SH-SY5Y (cell line): ENCODE measurements around the gene AKR1C4.

ENCODE experiments used
- GATA2 ChIP-seq: IDR thresholded peaks from 2 replicates; pipeline ENCODE4 v1.6.1; 2011; ENCODE audit warnings: mild to moderate bottlenecking, low read depth, low read length
- GATA3 ChIP-seq: IDR thresholded peaks from 2 replicates; pipeline ENCODE4 v1.6.1; 2011; ENCODE audit warnings: low read depth, mild to moderate bottlenecking, low read length, moderate library complexity

The AKR1C4 gene

DNA sequence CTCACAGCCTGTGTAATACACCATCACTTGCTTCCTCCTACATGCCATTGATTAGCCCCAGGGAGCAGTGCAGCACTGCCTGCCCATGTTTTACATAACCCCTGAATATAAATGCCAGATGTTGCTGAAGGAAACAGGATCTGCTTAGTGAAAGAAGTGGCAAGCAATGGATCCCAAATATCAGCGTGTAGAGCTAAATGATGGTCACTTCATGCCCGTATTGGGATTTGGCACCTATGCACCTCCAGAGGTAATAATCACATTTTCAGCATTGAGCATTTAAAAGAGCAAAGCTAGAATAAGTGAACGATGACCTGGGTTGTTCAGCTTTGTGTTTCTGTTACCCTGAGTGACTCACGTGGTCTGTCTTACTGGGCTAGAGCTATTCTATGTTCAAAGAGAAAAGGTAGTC, at the start of gene AKR1C4:
Gene AKR1C4, plus strand, starts transcription at position 136 of the 412 bp plus-strand sequence. Its CDS starts 31 bp downstream, at position 167.
- TF ChIP-seq GATA3 (no peak), GATA2 (no peak)

DNA sequence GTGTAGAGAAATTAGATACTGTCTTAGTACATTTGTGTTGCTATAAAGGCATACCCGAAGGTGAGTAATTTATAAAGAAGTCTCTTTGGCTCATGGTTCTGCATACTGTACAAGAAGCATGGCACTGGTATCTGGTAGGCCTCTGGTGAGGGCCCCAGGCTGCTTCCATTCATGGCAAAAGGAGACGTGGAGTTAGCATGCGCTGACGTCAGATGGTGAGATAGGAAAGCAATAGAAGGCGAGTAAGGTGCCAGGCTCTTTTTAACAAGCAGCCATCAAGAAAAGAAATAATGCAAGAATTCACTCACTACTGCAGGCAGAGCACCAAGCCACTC, 49.8 kb upstream of the AKR1C4 start:
- TF ChIP-seq GATA2 (no peak), GATA3 (no peak)

DNA sequence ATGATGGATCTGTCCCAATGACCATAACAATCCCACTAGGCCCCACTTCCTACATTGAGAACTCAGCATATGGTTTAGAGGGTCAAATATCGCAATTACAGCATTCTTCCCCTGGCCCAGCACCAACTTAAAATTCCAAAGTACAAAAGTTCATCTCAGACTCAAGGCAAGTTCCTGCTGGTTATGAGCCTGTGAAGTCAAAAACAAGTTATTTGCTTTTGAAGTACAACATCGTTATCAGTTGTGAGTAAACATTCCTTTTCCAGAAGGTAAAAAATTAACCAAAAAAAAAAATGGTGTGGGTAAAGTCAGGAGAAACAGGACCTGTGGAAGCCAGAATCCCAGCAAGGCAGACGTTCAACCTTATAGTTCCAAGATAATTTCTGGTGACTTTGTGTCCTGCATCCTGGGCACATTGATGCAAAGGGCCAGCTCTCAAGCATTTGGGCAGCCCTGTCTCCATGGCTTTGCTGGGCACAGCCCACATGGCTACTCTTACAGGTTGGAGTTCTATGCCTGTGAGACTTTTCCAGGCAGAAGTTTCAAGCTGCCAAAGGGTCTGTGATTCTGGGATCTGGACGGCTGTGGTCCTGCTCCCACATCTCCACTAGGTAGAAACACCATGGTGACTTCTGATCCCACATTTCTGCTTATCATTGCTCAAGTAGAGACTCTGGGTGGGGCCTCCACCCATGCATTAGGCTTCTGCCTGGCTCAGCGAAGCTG, 49.2 kb upstream of the AKR1C4 start:
- no peak for TF ChIP-seq GATA3
- TF ChIP-seq GATA2 = no peak

DNA sequence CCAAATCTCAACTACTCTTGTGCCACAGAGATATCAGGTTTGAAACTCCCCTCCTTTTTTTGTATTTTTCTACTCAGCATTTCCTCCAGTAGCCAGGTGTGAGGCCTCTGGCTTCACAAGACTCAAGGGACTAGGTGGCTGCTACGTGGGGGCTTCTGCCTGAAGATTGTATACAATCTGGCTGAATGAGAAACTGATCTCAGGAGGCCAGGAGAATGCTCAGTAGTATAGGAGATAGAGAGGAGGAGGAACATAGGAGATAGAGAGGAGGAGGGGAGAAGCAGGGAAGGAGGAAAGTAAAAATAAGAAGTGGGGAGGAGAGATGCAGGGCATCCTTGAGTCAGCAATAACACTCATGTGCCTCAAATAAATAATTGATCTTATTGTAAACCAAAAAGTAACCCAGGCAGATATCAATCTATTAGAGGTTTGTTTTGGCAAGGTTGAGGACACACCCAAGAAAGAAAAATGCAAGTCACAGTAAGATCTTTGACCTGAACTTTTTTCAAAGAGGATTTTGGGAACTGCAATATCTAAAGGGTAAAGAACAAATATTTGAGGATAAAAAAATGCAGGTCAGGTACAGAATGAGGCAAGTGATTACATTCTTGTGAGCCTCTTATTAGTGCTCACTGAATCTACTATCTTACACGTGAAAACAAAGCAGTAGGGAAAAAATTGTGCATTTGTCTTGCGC, 48.5 kb upstream of the AKR1C4 start:
- TF ChIP-seq GATA3 (no peak), GATA2 (no peak)

DNA sequence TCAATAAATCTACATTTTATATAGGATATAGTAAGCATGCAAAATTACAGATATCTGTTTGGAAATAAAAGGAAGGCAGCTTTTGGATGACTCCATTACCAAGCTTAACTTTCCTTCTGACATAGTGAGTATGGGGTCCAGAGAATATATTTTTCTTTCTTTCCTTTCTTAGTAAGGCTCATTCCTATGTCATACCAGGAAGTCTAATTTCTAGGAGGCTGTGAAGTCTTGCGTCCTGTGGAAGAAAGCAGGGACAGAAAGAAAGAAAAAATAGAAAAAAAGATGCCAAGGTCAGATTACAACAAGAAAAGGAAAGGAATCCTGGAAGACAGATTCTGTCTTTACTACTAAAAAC, 48.0 kb upstream of the AKR1C4 start:
- TF ChIP-seq GATA3 (no peak), GATA2 (no peak)

DNA sequence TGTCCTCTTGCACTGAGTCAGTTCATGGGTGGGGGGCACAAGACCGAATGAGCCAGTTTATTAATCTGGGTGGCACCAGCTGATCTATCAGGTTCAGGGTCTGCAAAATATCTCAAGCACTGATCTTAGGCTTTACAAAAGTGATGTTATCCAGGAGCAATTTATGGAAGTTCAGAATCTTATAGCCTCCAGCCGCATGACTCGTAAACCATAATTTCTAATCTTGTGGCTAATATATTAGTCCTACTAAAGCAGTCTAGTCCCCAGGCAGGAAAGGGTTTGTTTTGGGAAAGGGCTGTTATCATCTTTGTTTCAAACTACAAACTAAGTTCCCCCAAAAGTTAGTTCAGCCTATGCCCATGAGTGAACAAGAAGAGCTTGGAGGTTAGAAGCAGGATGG, 45.6 kb upstream of the AKR1C4 start:
- no peak for TF ChIP-seq GATA3
- TF ChIP-seq GATA2 = no peak

DNA sequence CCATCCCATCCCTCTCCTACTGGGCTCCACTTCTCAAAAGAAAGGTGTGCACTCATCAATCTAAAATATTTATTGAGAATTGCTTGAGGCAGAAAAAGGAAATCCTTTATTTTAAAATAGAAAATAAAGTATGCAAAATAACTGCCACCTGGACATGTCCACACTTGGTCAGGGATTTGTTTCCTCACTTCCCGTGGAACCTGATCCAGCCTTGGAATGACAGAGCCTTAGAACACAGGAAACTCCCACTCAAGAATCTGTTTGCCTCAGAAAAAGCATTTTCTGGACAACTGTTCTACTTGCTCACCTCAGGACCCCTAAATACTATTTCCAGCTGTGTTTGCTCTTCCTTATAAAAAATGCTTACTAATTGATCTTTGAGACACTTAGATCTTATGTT, 40.7 kb upstream of the AKR1C4 start:
- no peak for TF ChIP-seq GATA2
- no peak for TF ChIP-seq GATA3

DNA sequence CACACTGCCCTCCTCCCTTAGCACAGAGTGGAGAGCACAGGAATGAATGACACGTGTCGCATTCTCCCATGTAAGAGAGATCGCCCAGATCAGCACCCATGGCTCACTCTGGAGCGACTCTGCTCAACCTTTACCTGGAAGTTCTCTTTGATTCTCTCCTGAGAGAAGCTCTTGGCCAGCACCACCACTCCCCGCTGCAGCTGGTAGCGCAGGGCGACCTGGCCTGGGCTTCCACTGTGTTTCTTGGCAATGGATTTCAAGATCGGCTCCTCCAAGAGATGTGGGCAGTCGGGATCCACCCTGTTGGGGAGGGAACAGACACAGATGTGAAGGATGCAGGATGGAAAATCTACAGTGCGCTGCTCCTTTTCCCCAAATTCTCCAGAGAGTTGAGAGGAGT, 39.1 kb upstream of the AKR1C4 start:
- TF ChIP-seq GATA3 (no peak), GATA2 (no peak)

DNA sequence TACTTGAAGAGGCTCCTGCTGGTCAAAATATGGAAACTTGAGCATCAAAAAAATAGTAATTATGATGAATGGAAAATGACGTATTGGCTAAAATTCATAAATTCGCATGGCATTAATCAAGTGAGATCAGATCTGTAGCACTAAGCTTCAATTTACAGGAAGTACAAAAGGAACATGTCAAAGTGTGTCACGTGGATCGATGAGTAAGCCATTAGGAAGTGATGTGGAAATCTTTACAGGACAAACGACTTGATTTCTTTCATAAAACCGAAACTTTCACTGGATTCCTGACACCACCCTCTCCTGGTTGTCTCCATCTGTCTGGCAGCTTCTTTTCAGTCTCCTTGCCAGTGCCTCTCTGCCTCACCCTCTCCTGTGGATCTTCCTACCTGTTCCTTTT, 37.5 kb upstream of the AKR1C4 start:
- no peak for TF ChIP-seq GATA3
- no peak for TF ChIP-seq GATA2

DNA sequence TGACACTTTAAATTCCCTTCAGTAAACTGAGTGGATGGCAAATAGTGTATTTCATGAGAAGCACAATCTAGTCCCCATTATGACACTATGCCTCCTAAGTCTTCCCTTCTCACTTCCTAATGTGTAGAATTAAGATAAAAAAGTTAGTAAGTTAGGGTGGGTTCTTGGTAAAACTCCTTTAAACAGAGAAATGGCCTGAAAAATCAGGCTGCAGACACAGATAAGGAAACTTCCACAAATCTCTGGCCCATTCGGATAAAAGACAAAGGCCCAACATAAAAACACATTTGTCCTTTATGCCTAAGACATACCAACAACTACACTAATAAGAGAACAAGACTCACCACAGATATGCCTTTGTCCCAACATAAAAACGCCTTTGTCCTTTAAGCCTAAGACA, 33.1 kb upstream of the AKR1C4 start:
- TF ChIP-seq GATA3 = no peak
- TF ChIP-seq GATA2 = no peak

DNA sequence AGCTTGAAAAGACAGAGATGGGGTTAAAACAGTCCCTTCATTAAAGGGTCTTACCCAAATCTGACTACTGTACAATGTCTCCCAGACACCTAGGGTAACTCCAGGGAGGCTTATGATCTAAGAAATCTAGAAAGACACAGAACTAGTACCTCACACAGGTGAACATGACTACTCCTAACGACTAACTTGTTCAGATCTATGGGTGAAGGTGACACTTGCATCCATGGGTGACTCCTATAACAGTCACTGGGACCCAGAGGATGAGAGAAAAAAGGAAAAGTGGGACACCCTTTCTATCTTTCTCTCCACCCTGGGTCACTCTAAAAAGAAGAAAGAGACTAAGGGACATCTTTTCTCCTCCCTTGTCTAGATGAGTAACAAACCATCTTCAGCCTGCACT, 30.9 kb upstream of the AKR1C4 start:
- no peak for TF ChIP-seq GATA2
- TF ChIP-seq GATA3 = no peak

DNA sequence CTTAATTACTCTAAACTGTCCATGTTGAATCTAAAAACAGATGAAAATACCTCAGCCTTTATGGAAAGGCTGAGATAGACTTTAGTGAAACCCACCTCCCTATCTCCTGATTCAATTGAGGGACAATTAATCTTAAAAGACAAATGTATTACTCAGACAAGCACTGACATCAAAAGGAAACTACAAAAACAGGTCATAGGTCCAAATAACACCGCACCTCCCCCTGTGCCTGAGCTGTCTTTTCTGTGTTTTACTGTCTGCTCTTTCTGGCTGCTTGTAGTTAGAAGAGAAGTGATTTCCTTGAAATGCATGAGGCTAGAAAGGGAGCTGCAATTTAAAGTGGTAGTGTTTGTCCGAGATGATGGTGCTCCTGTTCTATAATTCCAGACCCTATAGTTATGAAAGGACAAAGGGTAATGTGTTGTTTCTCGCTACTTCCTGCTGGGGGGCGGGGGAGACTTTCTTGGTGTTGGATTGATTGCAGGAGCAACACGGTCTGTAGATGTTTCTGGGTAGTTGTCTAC, 27.7 kb upstream of the AKR1C4 start:
- TF ChIP-seq GATA3 (no peak), GATA2 (no peak)

DNA sequence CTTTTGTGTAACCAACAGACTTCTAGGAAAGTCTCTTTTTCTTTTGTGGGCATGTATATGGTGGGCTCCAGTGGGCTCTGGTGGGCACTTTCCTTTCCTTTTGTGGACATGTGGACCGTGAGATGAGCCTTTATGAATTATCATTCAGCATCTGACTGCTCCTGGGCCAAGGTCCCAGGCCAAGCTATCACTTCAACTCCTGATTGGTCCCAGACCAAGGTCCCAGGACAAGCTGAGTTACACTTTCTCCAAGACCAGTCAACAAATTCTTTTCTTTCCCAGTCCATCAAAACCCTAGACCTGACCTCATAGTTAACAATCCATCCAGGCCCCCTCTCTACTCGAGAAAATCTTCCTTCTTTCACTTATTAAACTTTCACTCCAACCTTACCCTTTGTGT, 12.7 kb upstream of the AKR1C4 start:
- no peak for TF ChIP-seq GATA3
- no peak for TF ChIP-seq GATA2

DNA sequence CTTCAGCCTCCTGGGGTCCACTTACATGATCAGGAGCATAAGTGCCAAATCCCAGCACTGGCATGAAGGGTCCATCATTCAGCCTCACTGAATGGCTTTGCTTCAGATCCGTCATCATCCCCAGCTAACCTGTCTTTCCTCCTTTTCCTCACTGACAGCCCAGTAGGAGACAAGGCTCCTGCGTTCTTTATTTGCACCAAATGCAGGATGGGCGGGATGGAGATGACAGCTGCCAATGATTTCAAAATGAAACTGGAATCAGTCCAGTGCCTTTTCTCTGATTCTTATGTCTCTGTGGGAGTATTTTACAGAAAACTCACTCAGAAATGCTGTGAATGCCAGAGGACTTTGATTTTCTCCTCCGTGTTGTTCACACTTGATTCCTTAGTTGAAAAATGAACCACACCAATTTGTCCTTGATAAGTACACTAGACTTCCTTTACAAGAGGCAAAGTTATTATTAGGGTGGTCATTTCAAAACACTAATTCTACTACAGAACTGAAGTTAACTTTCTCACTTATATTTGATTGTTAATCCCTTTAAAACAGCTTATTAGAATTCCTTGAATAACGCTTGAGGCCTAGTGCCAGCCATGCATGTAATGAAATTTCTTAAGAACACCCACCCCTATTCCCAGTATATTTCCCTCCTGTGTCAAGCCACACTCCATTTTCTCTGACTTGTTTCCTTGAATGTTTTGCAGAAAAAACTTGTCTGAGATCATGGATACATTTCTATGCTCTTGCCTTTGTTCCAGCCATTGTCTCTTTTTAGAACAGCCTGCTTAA, 11.5 kb upstream of the AKR1C4 start, which contains the start of gene AKR1C8:
Gene AKR1C8, minus strand, starts transcription at position 164 of the 789 bp plus-strand sequence. Its CDS starts 46 bp downstream, at position 118.
- TF ChIP-seq GATA3 (no peak), GATA2 (no peak)
